GM23338 (cell line): ENCODE results near the gene MYO5C. TPM values are rescaled to one million over a fixed set of nuclear protein-coding genes. Genes with fewer than 3 reads are reported as not detected.

Experiments used
- ATAC-seq: fragments of 200-7000 bp; cut with Tn5 transposase; 3 replicates; pipeline ENCODE4 v1.9.1; 2020
- DNase-seq: peaks from one replicate; pipeline ENCODE4 v3.0.0-alpha.2; 2015; ENCODE audit warnings: low spot score
- H2AFZ ChIP-seq: fragments of 200-600 bp; sonication (generic); 2 replicates; pipeline ENCODE4 v1.8.0; 2016; ENCODE audit warnings: antibody characterized with exemption, mild to moderate bottlenecking, moderate library complexity
- H3F3A ChIP-seq: fragments of 200-600 bp; sonication (generic); replicated peaks from 2 replicates; pipeline ENCODE4 v1.8.0; 2017; ENCODE audit warnings: antibody characterized with exemption, mixed run types, low read depth
- H3K27ac ChIP-seq: fragments of 200-600 bp; sonication (generic); 2 replicates; pipeline ENCODE4 v1.6.1; 2016; ENCODE audit warnings: low read depth
- H3K27me3 ChIP-seq: fragments of 200-600 bp; sonication (generic); 2 replicates; pipeline ENCODE4 v1.8.0; 2016; ENCODE audit warnings: mild to moderate bottlenecking, mixed run types, moderate library complexity; ENCODE audit not compliant: insufficient read depth
- H3K36me3 ChIP-seq: fragments of 200-600 bp; sonication (generic); 2 replicates; pipeline ENCODE4 v1.8.0; 2016; ENCODE audit warnings: mild to moderate bottlenecking; ENCODE audit not compliant: insufficient read depth
- H3K4me1 ChIP-seq: fragments of 200-600 bp; sonication (generic); 2 replicates; pipeline ENCODE4 v1.8.0; 2016; ENCODE audit warnings: mild to moderate bottlenecking, moderate library complexity; ENCODE audit not compliant: insufficient read depth
- H3K4me2 ChIP-seq: fragments of 200-600 bp; sonication (generic); 2 replicates; pipeline ENCODE4 v1.7.1; 2017; ENCODE audit warnings: mixed run types
- H3K4me3 ChIP-seq: fragments of 200-600 bp; sonication (generic); 2 replicates; pipeline ENCODE4 v1.6.1; 2016; ENCODE audit warnings: mixed run types
- H3K79me2 ChIP-seq: fragments of 200-600 bp; sonication (generic); replicated peaks from 2 replicates; pipeline ENCODE4 v1.8.0; 2017; ENCODE audit warnings: mild to moderate bottlenecking; ENCODE audit not compliant: insufficient read depth
- H3K9me2 ChIP-seq: fragments of 200-600 bp; sonication (generic); 2 replicates; pipeline ENCODE4 v1.8.0; 2017; ENCODE audit not compliant: insufficient read depth
- H4K20me1 ChIP-seq: fragments of 200-600 bp; sonication (generic); replicated peaks from 2 replicates; pipeline ENCODE4 v1.8.0; 2017; ENCODE audit warnings: mild to moderate bottlenecking; ENCODE audit not compliant: insufficient read depth
- H3K27ac Mint-ChIP-seq: 2 replicates; pipeline ENCODE4 v1.8.0; 2020; ENCODE audit warnings: inconsistent platforms, mild to moderate bottlenecking, moderate library complexity, mixed read lengths
- H3K27me3 Mint-ChIP-seq: 3 replicates; pipeline ENCODE4 v1.8.0; 2022; ENCODE audit warnings: low read depth, mild to moderate bottlenecking, moderate library complexity, mixed read lengths, inconsistent platforms; ENCODE audit not compliant: insufficient read depth, poor library complexity
- H3K36me3 Mint-ChIP-seq: 3 replicates; pipeline ENCODE4 v1.8.0; 2021; ENCODE audit warnings: low read depth, mild to moderate bottlenecking, inconsistent platforms, moderate library complexity, mixed read lengths
- H3K4me1 Mint-ChIP-seq: 3 replicates; pipeline ENCODE4 v1.8.0; 2020; ENCODE audit warnings: mild to moderate bottlenecking, inconsistent platforms, mixed read lengths
- H3K4me3 Mint-ChIP-seq: 3 replicates; pipeline ENCODE4 v1.8.0; 2021; ENCODE audit warnings: moderate library complexity, mild to moderate bottlenecking, inconsistent platforms, mixed read lengths
- H3K9me3 Mint-ChIP-seq: 3 replicates; pipeline ENCODE4 v1.8.0; 2020; ENCODE audit warnings: moderate library complexity, mild to moderate bottlenecking, inconsistent platforms, mixed read lengths
- CREB1 ChIP-seq: fragments of 250-450 bp; sonication (Bioruptor Pico); IDR thresholded peaks from 2 replicates; pipeline ENCODE4 v1.5.0; 2020; ENCODE audit warnings: low read depth, mild to moderate bottlenecking, moderate library complexity
- EZH2 ChIP-seq: fragments of 200-600 bp; sonication (generic); IDR thresholded peaks from one replicate; pipeline ENCODE4 v1.8.0; 2017; ENCODE audit warnings: antibody characterized with exemption, mild to moderate bottlenecking, low read depth; ENCODE audit not compliant: unreplicated experiment
- EZH2phosphoT487 ChIP-seq: fragments of 200-600 bp; sonication (generic); IDR thresholded peaks from one replicate; pipeline ENCODE4 v1.8.1; 2018; ENCODE audit warnings: antibody characterized with exemption; ENCODE audit not compliant: unreplicated experiment
- JUNB ChIP-seq: IDR thresholded peaks from one replicate; pipeline ENCODE4 v1.6.1; 2016; ENCODE audit warnings: antibody characterized with exemption; ENCODE audit not compliant: unreplicated experiment
- NANOG ChIP-seq: IDR thresholded peaks from 2 replicates; pipeline ENCODE4 v1.6.1; 2016; ENCODE audit warnings: antibody characterized with exemption, borderline replicate concordance
- POLR2AphosphoS5 ChIP-seq: IDR thresholded peaks from 2 replicates; pipeline ENCODE4 v1.6.1; 2016; ENCODE audit warnings: antibody characterized with exemption, low read depth
- STAT1 ChIP-seq: IDR thresholded peaks from one replicate; pipeline ENCODE4 v1.6.1; 2016; ENCODE audit warnings: antibody characterized with exemption; ENCODE audit not compliant: unreplicated experiment
- ZNF114 ChIP-seq: fragments of 250-450 bp; sonication (Bioruptor Pico); IDR thresholded peaks from 2 replicates; pipeline ENCODE4 v1.5.0; 2020; ENCODE audit warnings: mild to moderate bottlenecking, moderate library complexity
- ZNF331 ChIP-seq: fragments of 250-450 bp; sonication (Bioruptor Pico); IDR thresholded peaks from 2 replicates; pipeline ENCODE4 v1.5.0; 2020; ENCODE audit warnings: low read depth, mild to moderate bottlenecking, moderate library complexity
- polyA plus RNA-seq: library from polyadenylated mRNA; unstranded; fragments of >200 nt; fragmentation: Nextera tagmentation; extraction: Ambion mirVana; gene quantifications from 2 replicates; pipeline ENCODE4 v1.2.1, GENCODE V29; 2016
- total RNA-seq: library from RNA; depleted of rRNA; stranded (reverse); fragments of >200 nt; shearing (Covaris generic); gene quantifications from 2 replicates; pipeline ENCODE4 v1.2.3, GENCODE V29; 2014
- TF ChIP-seq, protein P1 (sequence below): IDR thresholded peaks from one replicate; pipeline ENCODE4 v1.6.1; 2018; ENCODE audit warnings: antibody characterized with exemption; ENCODE audit not compliant: unreplicated experiment
- TF ChIP-seq, protein P2 (sequence below), 2 experiments: fragments of 200-600 bp in 1 of 2; sonication (generic) in 1 of 2; conservative IDR thresholded peaks; 2 replicates each; pipeline versions ENCODE4 v1.5.1 to v1.6.1; 2016 to 2017; ENCODE audit warnings: antibody characterized with exemption in 2 of 2, low read depth in 2 of 2, mild to moderate bottlenecking in 2 of 2, moderate library complexity in 1 of 2
- TF ChIP-seq, protein P3 (sequence below): IDR thresholded peaks from 2 replicates; pipeline ENCODE4 v1.6.1; 2016; ENCODE audit warnings: antibody characterized with exemption

MYO5C gene
- total and polyA plus RNA-seq, 2 experiments from 2014 or later: 7.9 to 28.8 TPM

DNA sequence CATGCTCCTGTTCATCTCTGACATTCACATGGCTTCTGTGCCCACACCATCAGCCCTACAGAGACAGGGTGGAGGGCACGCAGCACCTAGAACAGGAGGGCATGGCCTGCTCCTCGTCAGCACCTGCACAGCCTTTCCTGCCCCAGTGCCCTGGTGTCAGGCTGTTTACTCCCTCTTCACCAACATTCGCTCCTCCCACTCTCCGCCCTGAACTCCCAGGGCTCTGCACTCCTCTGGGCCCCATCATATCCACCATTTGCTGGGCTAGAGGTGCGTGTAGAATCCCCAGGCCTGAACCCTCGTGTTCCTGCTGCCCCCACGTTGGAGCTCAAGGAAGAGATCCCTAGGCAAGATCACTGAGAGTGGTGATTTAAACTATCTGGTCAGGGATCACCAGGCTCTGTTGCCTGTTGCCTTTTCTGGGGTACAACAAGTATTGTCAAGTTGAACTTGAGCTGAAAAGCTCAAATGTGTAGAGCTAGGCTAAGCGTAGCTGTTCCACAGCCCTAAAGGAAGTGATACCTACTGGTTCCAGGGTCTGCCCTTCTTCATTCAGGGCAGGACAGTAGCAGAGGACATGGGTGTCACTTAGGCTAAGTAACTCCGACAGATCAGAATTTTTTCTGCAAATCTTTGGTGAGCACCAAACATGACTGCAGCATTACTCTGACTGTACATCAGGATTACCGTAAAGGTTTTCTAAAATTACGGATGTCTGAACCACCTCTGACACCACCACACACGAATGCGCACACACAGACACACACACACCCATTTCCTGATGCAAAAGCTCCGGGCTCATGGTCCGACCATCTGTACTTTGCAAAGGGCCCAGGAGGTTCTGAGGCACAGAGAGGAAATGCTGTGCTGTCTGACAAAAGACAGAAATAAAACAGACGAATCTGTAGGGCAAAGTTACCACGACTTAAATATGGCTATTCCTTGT lies 60.7 kb downstream of the MYO5C start:
- no peak for TF ChIP-seq POLR2AphosphoS5
- TF ChIP-seq ZNF331: no peak
- no peak for TF ChIP-seq NANOG
- no peak for DNase-seq
- no peaks in the 10 kb centered on the region for H3F3A ChIP-seq

DNA sequence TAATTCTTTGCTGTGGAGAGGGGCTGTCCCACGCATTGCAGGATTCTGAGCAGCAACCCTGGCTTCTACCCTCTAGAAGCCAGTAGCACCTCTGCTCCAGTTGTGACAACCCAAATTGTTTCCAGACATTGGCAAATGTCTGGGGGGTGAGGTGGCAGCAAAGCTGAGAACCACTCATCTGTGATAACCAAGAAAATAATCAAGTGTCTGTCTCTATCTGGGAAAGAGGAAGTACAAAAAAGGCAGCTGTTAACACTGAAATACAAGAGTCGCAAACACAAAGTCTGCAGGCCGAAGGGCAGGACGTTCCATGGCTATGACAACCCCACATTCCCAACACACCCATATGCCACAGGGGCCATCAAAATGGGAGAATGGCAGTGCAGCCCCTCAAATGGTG lies 62.2 kb downstream of the MYO5C start:
- Histone ChIP-seq H4K20me1 (no peaks in the 10 kb centered on the region), H2AFZ (no peak overlapping the region), H3K79me2 (no peaks in the 10 kb centered on the region), H3K4me2 (no peak overlapping the region), H3K4me3 (no peak overlapping the region), H3K27ac (no peak overlapping the region), H3F3A (no peaks in the 10 kb centered on the region), H3K9me2 (no peaks in the 10 kb centered on the region), H3K4me1 (no peaks in the 10 kb centered on the region), H3K36me3 (peaks cover 24% of the 10 kb centered on the region), H3K27me3 (no peaks in the 10 kb centered on the region)
- no peak for TF ChIP-seq ZNF114
- TF ChIP-seq CREB1 (CRISPR knock-in tag): no peak
- H3K27me3 Mint-ChIP-seq: no peaks in the 10 kb centered on the region
- H3K27ac Mint-ChIP-seq: no peak overlapping the region
- H3K9me3 Mint-ChIP-seq: no peaks in the 10 kb centered on the region
- no peak for DNase-seq
- no peak for ATAC-seq
- no peaks in the 10 kb centered on the region for H3K4me1 Mint-ChIP-seq
- no peak overlapping the region for H3K4me3 Mint-ChIP-seq
- H3K36me3 Mint-ChIP-seq: peaks cover 39% of the 10 kb centered on the region

More for the DNA sequence above, 60.7 kb downstream of the MYO5C start:
- H3K27me3 Mint-ChIP-seq: no peaks in the 10 kb centered on the region
- Histone ChIP-seq H3K4me3 (no peak overlapping the region), H3K79me2 (no peaks in the 10 kb centered on the region), H3K9me2 (no peaks in the 10 kb centered on the region), H3K27ac (no peak overlapping the region; the same call in 1 of the 2 replicates), H3K4me1 (no peaks in the 10 kb centered on the region), H3K36me3 (peaks cover 24% of the 10 kb centered on the region), H2AFZ (no peak overlapping the region), H3K4me2 (no peak overlapping the region), H4K20me1 (no peaks in the 10 kb centered on the region), H3K27me3 (no peaks in the 10 kb centered on the region)
- H3K4me3 Mint-ChIP-seq: no peak overlapping the region
- peaks cover 41% of the 10 kb centered on the region for H3K36me3 Mint-ChIP-seq
- H3K9me3 Mint-ChIP-seq: no peaks in the 10 kb centered on the region
- H3K27ac Mint-ChIP-seq: no peak overlapping the region
- no peak for ATAC-seq
- no peaks in the 10 kb centered on the region for H3K4me1 Mint-ChIP-seq

DNA sequence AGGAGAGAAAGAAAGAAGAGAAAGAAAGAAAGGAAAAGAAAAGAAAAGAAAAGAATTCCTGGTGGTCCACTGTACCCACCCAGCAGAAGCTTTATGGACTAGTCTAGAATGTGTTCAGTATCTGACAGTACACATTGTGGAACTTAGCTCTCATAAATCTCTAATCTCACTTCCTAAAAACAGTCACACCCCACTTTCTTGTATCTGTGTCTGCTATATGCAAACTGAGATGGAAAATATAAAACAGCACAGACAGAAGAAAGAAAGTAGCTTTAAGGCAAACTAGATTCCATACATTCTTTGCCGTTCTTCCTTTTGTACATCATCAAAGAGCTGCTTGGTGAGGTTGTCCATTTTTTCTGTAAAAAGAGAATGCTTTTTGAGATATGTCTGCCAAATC lies 63.3 kb downstream of the MYO5C start:
- DNase-seq (no peak), ATAC-seq (no peak)
- no peaks in the 10 kb centered on the region for H3K4me1 ChIP-seq
- peaks cover 37% of the 10 kb centered on the region for H3K36me3 Mint-ChIP-seq
- H3K4me2 ChIP-seq: no peak overlapping the region
- no peaks in the 10 kb centered on the region for H3K9me3 Mint-ChIP-seq
- H3K4me3 ChIP-seq: no peak overlapping the region
- no peaks in the 10 kb centered on the region for H3K4me1 Mint-ChIP-seq
- no peak overlapping the region for H3K27ac ChIP-seq
- no peaks in the 10 kb centered on the region for H3K9me2 ChIP-seq
- H3K27ac Mint-ChIP-seq: no peak overlapping the region
- H3K36me3 ChIP-seq: peaks cover 21% of the 10 kb centered on the region
- peaks cover 1% of the 10 kb centered on the region for H3K27me3 Mint-ChIP-seq
- no peaks in the 10 kb centered on the region for H3K27me3 ChIP-seq
- no peak overlapping the region for H3K4me3 Mint-ChIP-seq
- no peaks in the 10 kb centered on the region for H3F3A ChIP-seq
- H4K20me1 ChIP-seq: no peaks in the 10 kb centered on the region
- no peaks in the 10 kb centered on the region for H3K79me2 ChIP-seq
- no peak overlapping the region for H2AFZ ChIP-seq
- TF ChIP-seq ZNF331: no peak
- TF ChIP-seq NANOG: no peak
- no peak for TF ChIP-seq EZH2
- TF ChIP-seq JUNB: no peak
- TF ChIP-seq, protein P1, sequence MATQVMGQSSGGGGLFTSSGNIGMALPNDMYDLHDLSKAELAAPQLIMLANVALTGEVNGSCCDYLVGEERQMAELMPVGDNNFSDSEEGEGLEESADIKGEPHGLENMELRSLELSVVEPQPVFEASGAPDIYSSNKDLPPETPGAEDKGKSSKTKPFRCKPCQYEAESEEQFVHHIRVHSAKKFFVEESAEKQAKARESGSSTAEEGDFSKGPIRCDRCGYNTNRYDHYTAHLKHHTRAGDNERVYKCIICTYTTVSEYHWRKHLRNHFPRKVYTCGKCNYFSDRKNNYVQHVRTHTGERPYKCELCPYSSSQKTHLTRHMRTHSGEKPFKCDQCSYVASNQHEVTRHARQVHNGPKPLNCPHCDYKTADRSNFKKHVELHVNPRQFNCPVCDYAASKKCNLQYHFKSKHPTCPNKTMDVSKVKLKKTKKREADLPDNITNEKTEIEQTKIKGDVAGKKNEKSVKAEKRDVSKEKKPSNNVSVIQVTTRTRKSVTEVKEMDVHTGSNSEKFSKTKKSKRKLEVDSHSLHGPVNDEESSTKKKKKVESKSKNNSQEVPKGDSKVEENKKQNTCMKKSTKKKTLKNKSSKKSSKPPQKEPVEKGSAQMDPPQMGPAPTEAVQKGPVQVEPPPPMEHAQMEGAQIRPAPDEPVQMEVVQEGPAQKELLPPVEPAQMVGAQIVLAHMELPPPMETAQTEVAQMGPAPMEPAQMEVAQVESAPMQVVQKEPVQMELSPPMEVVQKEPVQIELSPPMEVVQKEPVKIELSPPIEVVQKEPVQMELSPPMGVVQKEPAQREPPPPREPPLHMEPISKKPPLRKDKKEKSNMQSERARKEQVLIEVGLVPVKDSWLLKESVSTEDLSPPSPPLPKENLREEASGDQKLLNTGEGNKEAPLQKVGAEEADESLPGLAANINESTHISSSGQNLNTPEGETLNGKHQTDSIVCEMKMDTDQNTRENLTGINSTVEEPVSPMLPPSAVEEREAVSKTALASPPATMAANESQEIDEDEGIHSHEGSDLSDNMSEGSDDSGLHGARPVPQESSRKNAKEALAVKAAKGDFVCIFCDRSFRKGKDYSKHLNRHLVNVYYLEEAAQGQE: no peak
- TF ChIP-seq, protein P2, sequence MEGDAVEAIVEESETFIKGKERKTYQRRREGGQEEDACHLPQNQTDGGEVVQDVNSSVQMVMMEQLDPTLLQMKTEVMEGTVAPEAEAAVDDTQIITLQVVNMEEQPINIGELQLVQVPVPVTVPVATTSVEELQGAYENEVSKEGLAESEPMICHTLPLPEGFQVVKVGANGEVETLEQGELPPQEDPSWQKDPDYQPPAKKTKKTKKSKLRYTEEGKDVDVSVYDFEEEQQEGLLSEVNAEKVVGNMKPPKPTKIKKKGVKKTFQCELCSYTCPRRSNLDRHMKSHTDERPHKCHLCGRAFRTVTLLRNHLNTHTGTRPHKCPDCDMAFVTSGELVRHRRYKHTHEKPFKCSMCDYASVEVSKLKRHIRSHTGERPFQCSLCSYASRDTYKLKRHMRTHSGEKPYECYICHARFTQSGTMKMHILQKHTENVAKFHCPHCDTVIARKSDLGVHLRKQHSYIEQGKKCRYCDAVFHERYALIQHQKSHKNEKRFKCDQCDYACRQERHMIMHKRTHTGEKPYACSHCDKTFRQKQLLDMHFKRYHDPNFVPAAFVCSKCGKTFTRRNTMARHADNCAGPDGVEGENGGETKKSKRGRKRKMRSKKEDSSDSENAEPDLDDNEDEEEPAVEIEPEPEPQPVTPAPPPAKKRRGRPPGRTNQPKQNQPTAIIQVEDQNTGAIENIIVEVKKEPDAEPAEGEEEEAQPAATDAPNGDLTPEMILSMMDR (conservative IDR thresholded peaks at IDR 0.05; ENCODE audit: low read depth in 2 of 2): no peak
- TF ChIP-seq POLR2AphosphoS5: no peak
- TF ChIP-seq CREB1 (CRISPR knock-in tag): no peak
- TF ChIP-seq, protein P3, sequence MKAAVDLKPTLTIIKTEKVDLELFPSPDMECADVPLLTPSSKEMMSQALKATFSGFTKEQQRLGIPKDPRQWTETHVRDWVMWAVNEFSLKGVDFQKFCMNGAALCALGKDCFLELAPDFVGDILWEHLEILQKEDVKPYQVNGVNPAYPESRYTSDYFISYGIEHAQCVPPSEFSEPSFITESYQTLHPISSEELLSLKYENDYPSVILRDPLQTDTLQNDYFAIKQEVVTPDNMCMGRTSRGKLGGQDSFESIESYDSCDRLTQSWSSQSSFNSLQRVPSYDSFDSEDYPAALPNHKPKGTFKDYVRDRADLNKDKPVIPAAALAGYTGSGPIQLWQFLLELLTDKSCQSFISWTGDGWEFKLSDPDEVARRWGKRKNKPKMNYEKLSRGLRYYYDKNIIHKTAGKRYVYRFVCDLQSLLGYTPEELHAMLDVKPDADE: no peak
- no peak for TF ChIP-seq STAT1
- no peak for TF ChIP-seq EZH2phosphoT487
- no peak for TF ChIP-seq ZNF114
